ENCODE data around the gene RYR2. TPM values are rescaled to one million over a fixed set of nuclear protein-coding genes. Genes with fewer than 3 reads are reported as not detected.

RYR2 gene
- 2.0 and 2.8 TPM in 2 replicates for total RNA-seq (2021)
- Bru-seq, nascent RNA, result percentile 55 among the genes with signal in this experiment
- BruChase-seq, experiment 1, labeled RNA remaining after a 2-hour chase, result percentile 49 among the genes with signal in this experiment
- BruChase-seq, experiment 2, labeled RNA remaining after a 6-hour chase, result percentile 54 among the genes with signal in this experiment
- long read RNA-seq, partial matches to known transcripts, result 1 of 1 reads
- long read RNA-seq, other reads (novel, unspliced or antisense), result 0 of 1 reads

- POLR2A ChIA-PET (ENCODE audit: low non-redundant PET), result no interaction called here
- H3K27ac ChIP-seq (ENCODE audit: low read depth, low read length, poor library complexity, severe bottlenecking), result no peak within 1 kb of the TSS
- peak within 1 kb of the TSS; percentile 51 for H3K4me3 ChIP-seq (ENCODE audit: low read depth, low read length, poor library complexity, severe bottlenecking)
Observed at GRCh38 chr1:237041795-237042525, at the start of gene RYR2. Gene RYR2, plus strand, starts transcription at chr1:237042184. Its CDS starts 338 bp downstream, at chr1:237042522.

GRCh38 chr1:236992449-236992848 lies 49.5 kb upstream of the RYR2 start:
- Histone ChIP-seq H3K27ac (ENCODE audit: low read depth, low read length, poor library complexity, severe bottlenecking) (no peak overlapping the region), H3K27me3 (replicated peaks; ENCODE audit: insufficient read depth, low read depth, low read length, poor library complexity) (no peaks in the 10 kb centered on the region), H3K9me3 (ENCODE audit: low read depth, low read length, poor library complexity, severe bottlenecking) (no peaks in the 10 kb centered on the region), H3K4me1 (ENCODE audit: insufficient read depth, low read length, poor library complexity, severe bottlenecking) (no peaks in the 10 kb centered on the region), H3K36me3 (ENCODE audit: insufficient read depth, low read length, poor library complexity, severe bottlenecking) (no peaks in the 10 kb centered on the region), H3K4me3 (ENCODE audit: low read depth, low read length, poor library complexity, severe bottlenecking) (no peak overlapping the region)
- intact Hi-C loops (cut with micrococcal nuclease; ENCODE audit: unreplicated experiment), result no loop called here
- DNase-seq (ENCODE audit: low spot score), result no peak
- ChIA-PET POLR2A (ENCODE audit: low non-redundant PET) (no interaction called here), CTCF (no interaction called here)
- TF ChIP-seq EZH2 (IDR thresholded peaks at IDR 0.05; ENCODE audit: borderline replicate concordance, low read depth, low read length, poor library complexity, severe bottlenecking), result no peak
- no TSS peak for BruUV-seq (replicated peaks)

More at GRCh38 chr1:237041795-237042525, at the start of gene RYR2:
- H3K36me3 ChIP-seq (ENCODE audit: insufficient read depth, low read length, poor library complexity, severe bottlenecking), result no peaks in the 10 kb centered on the region
- no peaks in the 10 kb centered on the region for H3K4me1 ChIP-seq (ENCODE audit: insufficient read depth, low read length, poor library complexity, severe bottlenecking)
- peak; percentile 64 for DNase-seq (ENCODE audit: low spot score)
- CTCF ChIA-PET, result interaction anchor here (0.6 to 1.1 kb wide), 2 partner anchors 12 to 345 kb away, joined by 3 read pairs; no protein-coding TSS in a partner anchor
- peaks cover 4% of the 10 kb centered on the region for H3K27me3 ChIP-seq (replicated peaks; ENCODE audit: insufficient read depth, low read depth, low read length, poor library complexity)
- BruUV-seq (replicated peaks), result no TSS peak
- intact Hi-C loops (cut with micrococcal nuclease; ENCODE audit: unreplicated experiment), result loop anchor here (10.0 kb wide), 2 partner anchors 343 to 513 kb away; no protein-coding TSS in a partner anchor
- no peaks in the 10 kb centered on the region for H3K9me3 ChIP-seq (ENCODE audit: low read depth, low read length, poor library complexity, severe bottlenecking)
- TF ChIP-seq CTCF (conservative IDR thresholded peaks at IDR 0.05; ENCODE audit: low read depth, low read length), result peak; percentile 51
- TF ChIP-seq EZH2 (IDR thresholded peaks at IDR 0.05; ENCODE audit: borderline replicate concordance, low read depth, low read length, poor library complexity, severe bottlenecking), result no peak

GRCh38 chr1:236994450-236994849 lies 47.5 kb upstream of the RYR2 start:
- ChIA-PET CTCF (no interaction called here), POLR2A (ENCODE audit: low non-redundant PET) (no interaction called here)
- no peak for DNase-seq (ENCODE audit: low spot score)

More at GRCh38 chr1:236994450-236994849, 47.5 kb upstream of the RYR2 start:
- no peak for TF ChIP-seq CTCF (conservative IDR thresholded peaks at IDR 0.05; ENCODE audit: low read depth, low read length)
- no peak for TF ChIP-seq EZH2 (IDR thresholded peaks at IDR 0.05; ENCODE audit: borderline replicate concordance, low read depth, low read length, poor library complexity, severe bottlenecking)
- no peaks in the 10 kb centered on the region for H3K9me3 ChIP-seq (ENCODE audit: low read depth, low read length, poor library complexity, severe bottlenecking)
- H3K36me3 ChIP-seq (ENCODE audit: insufficient read depth, low read length, poor library complexity, severe bottlenecking), result no peaks in the 10 kb centered on the region
- no peak overlapping the region for H3K27ac ChIP-seq (ENCODE audit: low read depth, low read length, poor library complexity, severe bottlenecking)
- H3K27me3 ChIP-seq (replicated peaks; ENCODE audit: insufficient read depth, low read depth, low read length, poor library complexity), result no peaks in the 10 kb centered on the region
- H3K4me1 ChIP-seq (ENCODE audit: insufficient read depth, low read length, poor library complexity, severe bottlenecking), result no peaks in the 10 kb centered on the region
- no peak overlapping the region for H3K4me3 ChIP-seq (ENCODE audit: low read depth, low read length, poor library complexity, severe bottlenecking)
- intact Hi-C loops (cut with micrococcal nuclease; ENCODE audit: unreplicated experiment), result no loop called here
- no TSS peak for BruUV-seq (replicated peaks)

Data from A673 (cell line).